Endothelial cell of umbilical vein (primary cell): ENCODE data around the gene SPTB. TPM values are rescaled to one million over a fixed set of nuclear protein-coding genes. Genes with fewer than 3 reads are reported as not detected.

ENCODE experiments used
- BruUV-seq: library from RNA; stranded (reverse); fragments of 400-500 nt; replicated peaks from 2 replicates; lab custom pipeline; 2021; lab: Mats Ljungman, UMichigan
- CTCF ChIA-PET: fragments of 300-600, 350-600 bp; sonication (Branson Sonifier 250); formaldehyde crosslinking; loops from one replicate; lab custom pipeline; 2021; ENCODE audit warnings: antibody characterized with exemption, inconsistent platforms; lab: Charles Lee
- POLR2A ChIA-PET: fragments of 300-600, 350-600 bp; sonication (Branson Sonifier 250); formaldehyde crosslinking; loops from one replicate; lab custom pipeline; 2021; ENCODE audit warnings: antibody characterized with exemption, inconsistent platforms; lab: Charles Lee
- DNase-seq: peaks from one replicate; pipeline ENCODE4 v3.0.0-alpha.2; 2011; ENCODE audit warnings: low read depth, low spot score
- FAIRE-seq: peaks from 2 replicates; lab custom pipeline; 2011; peaks lifted over from hg19 to GRCh38; lab: Jason Lieb, UNC
- H2AFZ ChIP-seq: 2 replicates; pipeline ENCODE4 v1.6.0; 2012; ENCODE audit warnings: low read depth, low read length, control low read depth, inconsistent platforms
- H3K27ac ChIP-seq: 2 replicates; pipeline ENCODE4 v1.5.1; 2011; ENCODE audit warnings: low read depth, mild to moderate bottlenecking, control low read depth, low read length, moderate library complexity; ENCODE audit not compliant: insufficient read depth
- H3K27me3 ChIP-seq, 2 experiments: 2 replicates each; pipeline versions ENCODE4 v1.6.0 to v1.6.1; 2011; ENCODE audit warnings: low read length in 2 of 2, mixed read lengths in 1 of 2; ENCODE audit not compliant: control insufficient read depth in 2 of 2, insufficient read depth in 2 of 2
- H3K36me3 ChIP-seq, 2 experiments: 2 replicates in 1 of 2; 3 replicates in 1 of 2; pipeline ENCODE4 v1.5.1; 2011; ENCODE audit warnings: low read length in 2 of 2, mild to moderate bottlenecking in 1 of 2, moderate library complexity in 1 of 2; ENCODE audit not compliant: control insufficient read depth in 2 of 2, insufficient read depth in 2 of 2; ENCODE audit errors: extremely low read depth in 1 of 2
- H3K4me1 ChIP-seq: 3 replicates; pipeline ENCODE4 v1.5.1; 2011; ENCODE audit warnings: mild to moderate bottlenecking, low read length; ENCODE audit not compliant: control insufficient read depth, insufficient read depth; ENCODE audit errors: extremely low read depth
- H3K4me2 ChIP-seq: 2 replicates; pipeline ENCODE4 v1.6.1; 2011; ENCODE audit warnings: low read length, control low read depth, mixed read lengths; ENCODE audit not compliant: insufficient read depth
- H3K4me3 ChIP-seq, 3 experiments: fragments of 200-600 bp in 1 of 3; sonication (generic), shearing (Covaris generic) in 1 of 3; replicated peaks in 1 of 3; 2 replicates each; pipeline ENCODE4 v1.5.1; 2011 to 2016; ENCODE audit warnings: control low read depth in 3 of 3, low read length in 3 of 3, mild to moderate bottlenecking in 2 of 3, inconsistent platforms in 1 of 3, low read depth in 1 of 3, moderate library complexity in 1 of 3; ENCODE audit not compliant: insufficient read depth in 1 of 3
- H3K79me2 ChIP-seq: 2 replicates; pipeline ENCODE4 v1.6.0; 2012; ENCODE audit warnings: low read length, inconsistent platforms; ENCODE audit not compliant: control insufficient read depth, insufficient read depth
- H3K9ac ChIP-seq: replicated peaks from 2 replicates; pipeline ENCODE3; 2011; ENCODE audit warnings: low read length, control low read depth; ENCODE audit not compliant: insufficient read depth; ENCODE audit errors: extremely low read depth
- H3K9me1 ChIP-seq: replicated peaks from 3 replicates; pipeline ENCODE4 v1.6.0; 2011; ENCODE audit warnings: mild to moderate bottlenecking, low read length; ENCODE audit not compliant: control insufficient read depth, insufficient read depth; ENCODE audit errors: extremely low read depth
- H3K9me3 ChIP-seq: replicated peaks from 2 replicates; pipeline ENCODE4 v1.5.1; 2012; ENCODE audit warnings: low read length, inconsistent platforms; ENCODE audit not compliant: control insufficient read depth, insufficient read depth
- H4K20me1 ChIP-seq: replicated peaks from 2 replicates; pipeline ENCODE3; 2011; ENCODE audit warnings: mild to moderate bottlenecking, low read length; ENCODE audit not compliant: control insufficient read depth, insufficient read depth; ENCODE audit errors: extremely low read depth
- EZH2 ChIP-seq: IDR thresholded peaks from 2 replicates; pipeline ENCODE4 v1.6.1; 2012; ENCODE audit warnings: borderline replicate concordance, low read depth, mild to moderate bottlenecking, moderate library complexity, low read length, inconsistent platforms; ENCODE audit not compliant: severe bottlenecking
- FOS ChIP-seq: IDR thresholded peaks from 2 replicates; pipeline ENCODE4 v1.6.1; 2011; ENCODE audit warnings: mild to moderate bottlenecking, low read length, moderate library complexity, borderline replicate concordance; ENCODE audit not compliant: insufficient read depth
- GATA2 ChIP-seq: IDR thresholded peaks from 2 replicates; pipeline ENCODE4 v1.7.0; 2011; ENCODE audit warnings: low read depth, mild to moderate bottlenecking, moderate library complexity, mixed read lengths, low read length; ENCODE audit not compliant: insufficient read length, insufficient read depth
- JUN ChIP-seq: IDR thresholded peaks from 2 replicates; pipeline ENCODE4 v1.6.1; 2011; ENCODE audit warnings: borderline replicate concordance, low read depth; ENCODE audit not compliant: insufficient read length, insufficient read depth
- MYC ChIP-seq: IDR thresholded peaks from one replicate; pipeline ENCODE4 v1.6.1; 2011; ENCODE audit warnings: mild to moderate bottlenecking, low read depth, low read length
- POLR2A ChIP-seq: IDR thresholded peaks from 2 replicates; pipeline ENCODE4 v1.6.1; 2012; ENCODE audit warnings: low read depth, mild to moderate bottlenecking, control low read depth, low read length
- POLR2AphosphoS5 ChIP-seq: IDR thresholded peaks from 2 replicates; pipeline ENCODE4 v1.6.1; 2012; ENCODE audit warnings: low read depth, mild to moderate bottlenecking, control low read depth, low read length, moderate library complexity; ENCODE audit not compliant: insufficient read depth
- dilution Hi-C: fragments of 300-500 bp; cut with MboI; formaldehyde crosslinking; loops from one replicate; pipeline ENCODE4 v1.15.0; 2019; ENCODE audit warnings: low sequenced_read_pairs; ENCODE audit not compliant: extremely low pct_ligation_motif_present
- intact Hi-C: fragments of 100-400 bp; cut with micrococcal nuclease; formaldehyde crosslinking; loops from one replicate; pipeline ENCODE4 v1.10.0; 2022
- polyA plus RNA-seq, 4 experiments: library from polyadenylated mRNA; depleted of rRNA in 3 of 4; stranded (reverse) in 3 of 4; unstranded in 1 of 4; fragments of >200 nt; gene quantifications; 2 replicates each; pipeline versions ENCODE4 v1.2.1 to v1.2.3, GENCODE V29; 2011 to 2012; ENCODE audit warnings: missing spikeins in 1 of 4
- total RNA-seq: library from RNA; stranded (reverse); gene quantifications from 2 replicates; pipeline ENCODE4 v1.2.3, GENCODE V29; 2021
- TF ChIP-seq, protein P1 (sequence below): IDR thresholded peaks from 2 replicates; pipeline ENCODE4 v1.6.1; 2011; ENCODE audit not compliant: insufficient read depth, insufficient read length
- TF ChIP-seq, protein P2 (sequence below), 2 donors: IDR thresholded peaks; 1 replicate in 1 of 2; 2 replicates in 1 of 2; pipeline ENCODE4 v1.5.1; 2011; ENCODE audit warnings: low read length in 2 of 2, mild to moderate bottlenecking in 2 of 2, moderate library complexity in 2 of 2, control low read depth in 1 of 2, inconsistent platforms in 1 of 2, low read depth in 1 of 2; ENCODE audit not compliant: insufficient read depth in 1 of 2; ENCODE audit errors: extremely low read depth in 1 of 2

SPTB gene
- total and polyA plus RNA-seq, 2 donors (not counting 3 experiments of a cell fraction or from before 2014, with no cell fraction given): 0.03 to 0.07 TPM

DNA sequence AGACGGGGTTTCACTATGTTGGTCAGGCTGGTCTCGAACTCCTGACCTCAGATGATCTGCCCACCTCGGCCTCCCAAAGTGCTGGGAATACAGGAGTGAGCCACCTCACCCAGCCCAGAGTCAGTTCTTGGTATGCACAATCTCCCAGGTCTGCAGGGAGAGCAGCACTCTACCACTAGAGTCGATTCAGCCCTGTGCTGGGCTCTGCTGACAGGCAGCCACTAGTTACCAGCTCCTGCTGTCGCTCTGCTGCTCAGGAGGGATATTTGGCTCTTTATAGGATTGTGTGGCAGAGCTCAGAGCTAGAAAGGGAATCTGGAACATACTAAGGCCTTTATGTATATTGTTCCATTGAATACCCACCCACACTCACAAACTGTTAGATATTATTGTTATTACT, 44.3 kb downstream of the SPTB start:
- intact Hi-C loops: no loop called here
- Histone ChIP-seq H3K4me3 (no peak overlapping the region), H3K27ac (no peak overlapping the region), H3K9ac (no peak overlapping the region), H2AFZ (no peak overlapping the region), H3K4me2 (no peak overlapping the region), H3K4me1 (no peaks in the 10 kb centered on the region), H3K36me3 (no peaks in the 10 kb centered on the region), H3K9me1 (no peaks in the 10 kb centered on the region), H3K9me3 (no peaks in the 10 kb centered on the region), H3K79me2 (no peaks in the 10 kb centered on the region), H3K27me3 (peaks cover 9 to 13% of the 10 kb centered on the region in 2 experiments), H4K20me1 (no peaks in the 10 kb centered on the region)
- FAIRE-seq (no peak), DNase-seq (no peak)
- CTCF ChIA-PET: interaction anchor here (3.6 kb wide), 1 partner anchor 12 kb away, joined by 16 read pairs; no protein-coding TSS in a partner anchor
- TF ChIP-seq EZH2: no peak
- BruUV-seq: no TSS peak
- dilution Hi-C loops: no loop called here
- POLR2A ChIA-PET: no interaction called here

DNA sequence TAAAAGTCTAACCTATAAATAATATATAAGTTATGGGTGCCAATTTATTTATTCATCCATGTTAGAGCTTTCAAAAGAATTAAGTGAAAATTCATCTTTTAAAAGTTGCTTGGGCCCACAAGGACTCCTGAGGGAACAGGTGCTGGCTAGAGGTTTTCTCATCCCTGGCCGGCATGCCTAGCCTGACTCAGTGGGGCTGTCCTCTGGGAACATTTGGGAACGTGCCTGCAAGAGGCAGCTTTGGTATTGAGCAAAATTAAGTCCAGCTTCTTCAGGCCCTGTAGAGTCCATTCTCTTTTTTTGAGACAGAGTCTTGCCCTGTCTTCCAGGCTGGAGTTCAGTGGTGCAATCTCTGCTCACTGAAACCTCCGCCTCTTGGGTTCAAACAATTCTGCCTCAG, 44.7 kb downstream of the SPTB start:
- Histone ChIP-seq H3K4me2 (no peak overlapping the region), H3K4me3 (no peak overlapping the region), H2AFZ (no peak overlapping the region), H3K27me3 (peaks cover 8 to 11% of the 10 kb centered on the region in 2 experiments), H3K9me1 (no peaks in the 10 kb centered on the region), H3K27ac (no peak overlapping the region), H3K9me3 (no peaks in the 10 kb centered on the region), H3K9ac (no peak overlapping the region), H3K36me3 (no peaks in the 10 kb centered on the region), H4K20me1 (no peaks in the 10 kb centered on the region), H3K79me2 (no peaks in the 10 kb centered on the region), H3K4me1 (no peaks in the 10 kb centered on the region)
- FAIRE-seq (no peak), DNase-seq (no peak)
- ChIA-PET POLR2A (no interaction called here), CTCF (interaction anchor here (3.6 kb wide), 1 partner anchor 12 kb away, joined by 16 read pairs; no protein-coding TSS in a partner anchor)
- intact Hi-C loops (no loop called here), dilution Hi-C loops (no loop called here)
- no TSS peak for BruUV-seq
- TF ChIP-seq, protein P1, sequence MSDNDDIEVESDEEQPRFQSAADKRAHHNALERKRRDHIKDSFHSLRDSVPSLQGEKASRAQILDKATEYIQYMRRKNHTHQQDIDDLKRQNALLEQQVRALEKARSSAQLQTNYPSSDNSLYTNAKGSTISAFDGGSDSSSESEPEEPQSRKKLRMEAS: no peak
- TF ChIP-seq POLR2AphosphoS5 (no peak), FOS (no peak), EZH2 (no peak), MYC (no peak), POLR2A (no peak), GATA2 (no peak), JUN (no peak)
- TF ChIP-seq, protein P2, sequence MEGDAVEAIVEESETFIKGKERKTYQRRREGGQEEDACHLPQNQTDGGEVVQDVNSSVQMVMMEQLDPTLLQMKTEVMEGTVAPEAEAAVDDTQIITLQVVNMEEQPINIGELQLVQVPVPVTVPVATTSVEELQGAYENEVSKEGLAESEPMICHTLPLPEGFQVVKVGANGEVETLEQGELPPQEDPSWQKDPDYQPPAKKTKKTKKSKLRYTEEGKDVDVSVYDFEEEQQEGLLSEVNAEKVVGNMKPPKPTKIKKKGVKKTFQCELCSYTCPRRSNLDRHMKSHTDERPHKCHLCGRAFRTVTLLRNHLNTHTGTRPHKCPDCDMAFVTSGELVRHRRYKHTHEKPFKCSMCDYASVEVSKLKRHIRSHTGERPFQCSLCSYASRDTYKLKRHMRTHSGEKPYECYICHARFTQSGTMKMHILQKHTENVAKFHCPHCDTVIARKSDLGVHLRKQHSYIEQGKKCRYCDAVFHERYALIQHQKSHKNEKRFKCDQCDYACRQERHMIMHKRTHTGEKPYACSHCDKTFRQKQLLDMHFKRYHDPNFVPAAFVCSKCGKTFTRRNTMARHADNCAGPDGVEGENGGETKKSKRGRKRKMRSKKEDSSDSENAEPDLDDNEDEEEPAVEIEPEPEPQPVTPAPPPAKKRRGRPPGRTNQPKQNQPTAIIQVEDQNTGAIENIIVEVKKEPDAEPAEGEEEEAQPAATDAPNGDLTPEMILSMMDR (IDR thresholded peaks at IDR 0.05; ENCODE audit: extremely low read depth in 1 of 2, insufficient read depth in 1 of 2, low read depth in 1 of 2, low read length in 2 of 2): no peak
